Epithelial cell of esophagus (primary cell): ENCODE data around the gene SRPX.

Source experiments
- DNase-seq: peaks from one replicate; pipeline ENCODE4 v3.0.0; 2010; ENCODE audit warnings: low read depth
- H3K4me3 ChIP-seq: 2 replicates; pipeline ENCODE4 v1.5.1; 2011; ENCODE audit warnings: mild to moderate bottlenecking, low read length, control low read depth
- TF ChIP-seq, protein P1 (sequence below): IDR thresholded peaks from 2 replicates; pipeline ENCODE4 v1.5.1; 2011; ENCODE audit warnings: low read depth, mild to moderate bottlenecking, low read length, control low read depth, inconsistent platforms; ENCODE audit not compliant: insufficient read depth; ENCODE audit errors: missing control alignments

Gene SRPX

DNA sequence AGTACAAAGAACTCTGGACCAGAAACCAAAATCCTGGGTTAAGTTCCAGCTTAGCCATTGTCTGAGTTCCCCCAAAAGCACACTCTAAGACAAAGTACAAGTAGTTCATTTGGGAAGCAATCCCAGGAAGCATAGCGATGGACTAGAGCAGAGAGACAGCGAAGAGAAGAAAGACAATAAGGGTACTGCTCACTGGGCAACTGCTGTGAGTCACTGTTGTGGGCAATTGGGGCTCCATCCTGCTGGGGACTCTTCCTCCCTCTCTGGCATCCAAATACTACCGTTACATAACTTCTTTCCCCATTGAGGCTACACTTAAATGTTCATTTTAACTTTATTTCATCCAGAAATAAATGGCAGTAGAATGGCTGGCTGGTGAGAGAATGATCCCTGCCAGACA is 14.1 kb downstream of the SRPX start:
- no peak for DNase-seq
- no peak overlapping the region for H3K4me3 ChIP-seq
- TF ChIP-seq, protein P1, sequence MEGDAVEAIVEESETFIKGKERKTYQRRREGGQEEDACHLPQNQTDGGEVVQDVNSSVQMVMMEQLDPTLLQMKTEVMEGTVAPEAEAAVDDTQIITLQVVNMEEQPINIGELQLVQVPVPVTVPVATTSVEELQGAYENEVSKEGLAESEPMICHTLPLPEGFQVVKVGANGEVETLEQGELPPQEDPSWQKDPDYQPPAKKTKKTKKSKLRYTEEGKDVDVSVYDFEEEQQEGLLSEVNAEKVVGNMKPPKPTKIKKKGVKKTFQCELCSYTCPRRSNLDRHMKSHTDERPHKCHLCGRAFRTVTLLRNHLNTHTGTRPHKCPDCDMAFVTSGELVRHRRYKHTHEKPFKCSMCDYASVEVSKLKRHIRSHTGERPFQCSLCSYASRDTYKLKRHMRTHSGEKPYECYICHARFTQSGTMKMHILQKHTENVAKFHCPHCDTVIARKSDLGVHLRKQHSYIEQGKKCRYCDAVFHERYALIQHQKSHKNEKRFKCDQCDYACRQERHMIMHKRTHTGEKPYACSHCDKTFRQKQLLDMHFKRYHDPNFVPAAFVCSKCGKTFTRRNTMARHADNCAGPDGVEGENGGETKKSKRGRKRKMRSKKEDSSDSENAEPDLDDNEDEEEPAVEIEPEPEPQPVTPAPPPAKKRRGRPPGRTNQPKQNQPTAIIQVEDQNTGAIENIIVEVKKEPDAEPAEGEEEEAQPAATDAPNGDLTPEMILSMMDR, result no peak

DNA sequence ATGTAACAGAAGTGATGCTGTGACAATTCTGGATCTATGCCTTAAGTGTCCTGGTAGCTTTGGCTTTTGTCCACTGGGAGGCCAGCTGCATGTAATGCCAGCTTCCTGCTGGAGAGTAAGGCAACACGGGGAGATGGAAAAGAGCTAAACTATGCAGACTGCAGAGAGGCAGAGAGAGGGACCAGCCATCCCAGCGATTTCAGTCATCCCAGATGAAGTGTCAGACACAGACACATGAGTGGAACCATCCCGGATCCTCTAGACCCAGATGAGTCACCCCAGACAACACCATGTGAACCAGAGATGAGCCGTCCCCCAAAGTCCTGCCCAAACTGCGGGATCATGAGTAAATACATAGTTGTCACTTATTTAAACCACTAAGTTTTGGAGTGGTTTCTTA is 14.6 kb downstream of the SRPX start:
- H3K4me3 ChIP-seq, result no peak overlapping the region
- no peak for DNase-seq
- TF ChIP-seq, protein P1, result no peak

DNA sequence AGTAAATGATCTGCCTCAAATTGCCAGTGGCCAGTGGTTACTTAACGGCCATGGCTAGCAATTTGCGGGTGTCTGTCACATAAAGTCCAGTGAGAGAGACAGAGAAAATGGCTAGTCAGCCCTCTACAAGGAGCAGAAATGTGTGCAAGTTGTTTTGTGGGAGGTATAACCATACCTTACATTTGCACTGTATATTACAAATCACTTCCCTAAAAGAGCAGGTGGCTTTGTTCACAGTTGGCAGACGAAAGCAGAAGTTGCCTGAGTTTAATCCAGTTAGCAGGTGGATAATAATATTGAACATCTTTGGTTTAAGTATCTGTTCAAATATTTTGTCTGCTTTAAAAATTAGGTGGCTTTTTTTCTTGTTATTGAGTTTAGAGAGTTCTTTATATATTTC is 15.6 kb downstream of the SRPX start:
- DNase-seq, result no peak
- TF ChIP-seq, protein P1, result no peak
- H3K4me3 ChIP-seq, result no peak overlapping the region

DNA sequence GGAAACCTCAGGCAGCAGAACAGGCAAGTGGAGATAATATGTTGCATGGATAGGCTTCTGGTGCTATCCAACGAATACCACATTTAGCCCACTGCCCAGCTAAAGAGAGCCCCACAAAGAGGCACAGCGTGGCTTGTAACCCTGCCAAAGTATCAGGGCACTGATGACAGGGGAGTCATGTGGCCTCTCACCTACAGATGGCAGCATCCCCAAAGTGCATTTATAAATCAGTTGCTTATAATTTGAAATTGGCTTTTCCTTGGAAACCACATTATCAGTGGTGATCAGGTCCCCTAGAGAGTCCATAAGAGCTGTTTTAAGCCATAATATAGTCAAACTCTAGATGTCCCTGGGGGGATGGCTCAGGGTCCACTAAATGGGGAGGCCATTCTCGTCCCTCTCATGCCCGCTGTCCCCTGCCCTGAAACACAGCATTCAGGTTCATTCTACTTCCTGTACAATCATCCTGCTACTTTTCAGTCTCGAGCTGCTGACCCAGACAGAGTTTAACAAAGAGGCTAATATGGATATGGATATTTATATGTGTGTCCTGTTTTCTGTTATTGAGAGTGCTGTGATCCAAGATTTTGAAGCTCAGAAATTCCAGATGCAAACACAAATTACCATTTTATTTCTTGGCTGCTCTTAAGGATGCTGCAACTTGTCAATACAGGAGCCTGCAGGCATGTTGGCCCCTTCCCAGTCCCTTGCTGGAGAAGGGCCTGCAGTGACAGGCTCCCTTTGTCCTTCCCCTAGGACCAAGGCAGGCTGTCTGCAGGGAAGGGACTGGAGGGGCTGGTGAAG is 28.5 kb downstream of the SRPX start:
- peak; percentile 39 for DNase-seq
- H3K4me3 ChIP-seq, result no peak overlapping the region
- TF ChIP-seq, protein P1, result peak; percentile 58

DNA sequence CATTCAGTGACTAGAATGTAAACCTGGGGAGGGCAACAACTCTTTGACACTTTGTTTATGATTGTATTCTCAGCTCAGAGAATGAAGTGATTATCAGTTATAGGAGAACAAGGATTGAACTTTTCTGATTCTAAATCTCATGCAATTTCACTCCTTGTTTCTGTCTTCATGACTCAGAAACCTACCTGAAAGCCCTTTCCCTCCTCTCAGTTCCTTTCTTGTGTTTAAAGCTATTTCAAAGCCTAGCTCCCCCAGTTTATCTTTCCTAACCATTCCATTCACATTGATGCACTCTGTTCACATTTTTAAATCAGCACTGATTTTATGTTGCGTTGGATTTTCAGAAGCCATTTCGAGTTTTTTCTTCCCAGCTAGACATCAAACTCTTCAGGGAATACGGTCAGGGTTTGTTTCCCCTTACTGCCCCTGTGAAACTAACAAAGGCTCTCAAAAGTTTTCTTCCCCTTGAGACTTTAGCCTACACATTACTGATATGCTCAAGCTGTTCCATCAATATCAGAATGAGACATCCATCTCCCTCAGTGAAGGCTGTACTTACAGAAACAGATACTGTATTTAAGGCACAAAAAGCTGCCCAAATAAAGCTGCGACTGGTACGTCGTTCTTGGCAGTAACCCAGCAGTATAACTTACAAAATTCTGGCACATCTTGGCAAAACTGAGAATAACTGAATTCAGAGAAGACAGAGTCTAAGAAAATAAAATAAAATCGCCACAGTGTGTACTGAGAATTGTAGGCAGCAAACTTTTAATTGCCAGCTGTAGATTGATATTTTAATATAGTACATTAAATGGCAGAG is 31.0 kb downstream of the SRPX start:
- TF ChIP-seq, protein P1, result no peak
- no peak for DNase-seq
- H3K4me3 ChIP-seq, result no peak overlapping the region

DNA sequence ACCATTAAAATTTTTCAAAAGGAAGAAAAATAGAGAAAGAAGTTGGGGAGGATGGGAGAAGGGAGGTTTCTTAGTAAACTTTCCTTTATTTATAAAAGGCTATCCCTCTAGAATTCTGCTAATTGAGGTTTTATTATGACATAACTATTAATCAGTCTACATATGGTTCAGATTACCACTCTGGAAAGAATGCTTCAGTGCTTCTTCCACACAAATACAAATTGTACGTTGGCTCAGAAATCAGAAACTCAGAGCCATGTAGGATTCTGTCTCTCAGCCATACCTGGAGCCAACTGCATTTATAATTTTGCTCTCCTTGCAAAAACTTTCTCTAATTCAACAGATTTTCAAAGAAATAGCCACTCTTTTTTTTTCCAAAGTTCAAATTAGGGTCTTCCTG is 37.1 kb downstream of the SRPX start:
- H3K4me3 ChIP-seq, result no peak overlapping the region
- TF ChIP-seq, protein P1, result no peak
- DNase-seq, result no peak
